CD8-positive, alpha-beta memory T cell (primary cell): ENCODE results near the gene LUZP2. TPM values are rescaled to one million over a fixed set of nuclear protein-coding genes. Genes with fewer than 3 reads are reported as not detected.
"Not testable (repeated sequence)": the region's sequence is repeated elsewhere in the genome, so short reads cannot be mapped to it uniquely, and the experiment has no call there.

Source experiments
- CTCF ChIA-PET: fragments of 350-600 bp; sonication (Branson Sonifier 250); formaldehyde crosslinking; loops from one replicate; lab custom pipeline; 2021; ENCODE audit warnings: antibody characterized with exemption; lab: Charles Lee
- POLR2A ChIA-PET: fragments of 350-600 bp; sonication (Branson Sonifier 250); formaldehyde crosslinking; loops from one replicate; lab custom pipeline; 2021; ENCODE audit warnings: antibody characterized with exemption; lab: Charles Lee
- DNase-seq, 5 donors: peaks; one replicate each; pipeline versions ENCODE4 v3.0.0 to v3.0.0-alpha.2; 2020 to 2022; ENCODE audit warnings: mixed read lengths in 1 of 5
- H3K27ac ChIP-seq: one replicate; pipeline ENCODE4 v1.7.0; 2013; ENCODE audit warnings: low read depth, mild to moderate bottlenecking, low read length, moderate library complexity
- H3K27me3 ChIP-seq: 2 replicates; pipeline ENCODE4 v1.7.0; 2013; ENCODE audit warnings: low read length, mild to moderate bottlenecking; ENCODE audit not compliant: insufficient read depth, poor library complexity, severe bottlenecking
- H3K36me3 ChIP-seq: 2 replicates; pipeline ENCODE4 v1.7.0; 2013; ENCODE audit warnings: mild to moderate bottlenecking, low read length, moderate library complexity; ENCODE audit not compliant: insufficient read depth
- H3K4me1 ChIP-seq: 2 replicates; pipeline ENCODE4 v1.7.0; 2013; ENCODE audit warnings: mild to moderate bottlenecking, low read length, moderate library complexity; ENCODE audit not compliant: insufficient read depth
- H3K4me3 ChIP-seq: 2 replicates; pipeline ENCODE4 v1.7.0; 2013; ENCODE audit warnings: mild to moderate bottlenecking, low read length
- H3K9me3 ChIP-seq: 2 replicates; pipeline ENCODE4 v1.7.0; 2013; ENCODE audit warnings: mild to moderate bottlenecking, low read length
- H3K27ac Mint-ChIP-seq, 8 donors: one replicate each; pipeline ENCODE4 v1.8.0; 2020 to 2021; ENCODE audit warnings: mixed read lengths in 8 of 8, mild to moderate bottlenecking in 6 of 8, inconsistent platforms in 3 of 8, moderate library complexity in 3 of 8
- H3K27me3 Mint-ChIP-seq, 2 donors: one replicate each; pipeline ENCODE4 v1.8.0; 2020 to 2021; ENCODE audit warnings: mixed read lengths in 2 of 2, mild to moderate bottlenecking in 1 of 2, moderate library complexity in 1 of 2
- H3K36me3 Mint-ChIP-seq, 3 donors: one replicate each; pipeline ENCODE4 v1.8.0; 2020 to 2021; ENCODE audit warnings: mixed read lengths in 3 of 3, inconsistent platforms in 1 of 3, mild to moderate bottlenecking in 1 of 3
- H3K4me1 Mint-ChIP-seq, 3 donors: one replicate each; pipeline ENCODE4 v1.8.0; 2020 to 2021; ENCODE audit warnings: mixed read lengths in 3 of 3, inconsistent platforms in 1 of 3, mild to moderate bottlenecking in 1 of 3
- H3K4me3 Mint-ChIP-seq, 7 donors: one replicate each; pipeline ENCODE4 v1.8.0; 2020 to 2021; ENCODE audit warnings: mixed read lengths in 7 of 7, mild to moderate bottlenecking in 6 of 7, moderate library complexity in 4 of 7, inconsistent platforms in 2 of 7
- H3K9me3 Mint-ChIP-seq, 5 donors: one replicate each; pipeline ENCODE4 v1.8.0; 2020 to 2022; ENCODE audit warnings: mixed read lengths in 5 of 5, mild to moderate bottlenecking in 3 of 5, moderate library complexity in 2 of 5, inconsistent platforms in 1 of 5
- polyA plus RNA-seq: library from polyadenylated mRNA; unstranded; fragments of 300-500 nt; fragmentation: Illumina TruSeq; gene quantifications from one replicate; pipeline ENCODE4 v1.2.3, GENCODE V29; 2021
- total RNA-seq, 2 experiments: library from RNA; stranded (reverse); gene quantifications; one replicate each; pipeline ENCODE4 v1.2.3, GENCODE V29; 2021

LUZP2 gene
- total and polyA plus RNA-seq, 3 experiments from 2014 or later, result not detected

GRCh38 chr11:24993903-24994302 is 497.1 kb downstream of the LUZP2 start:
- H3K36me3 Mint-ChIP-seq, H3K4me3 ChIP-seq, DNase-seq, H3K4me1 Mint-ChIP-seq, H3K9me3 ChIP-seq, H3K27me3 ChIP-seq, H3K27ac ChIP-seq, H3K27me3 Mint-ChIP-seq, POLR2A ChIA-PET, H3K36me3 ChIP-seq, H3K4me1 ChIP-seq, H3K27ac Mint-ChIP-seq, H3K4me3 Mint-ChIP-seq, CTCF ChIA-PET: not testable (repeated sequence)
- H3K9me3 Mint-ChIP-seq, result peaks cover 0 to 17% (median 2%) of the 10 kb centered on the region in 5 donors

- H3K9me3 ChIP-seq, DNase-seq, H3K27me3 Mint-ChIP-seq, H3K4me1 ChIP-seq, H3K27me3 ChIP-seq, CTCF ChIA-PET, H3K4me1 Mint-ChIP-seq, POLR2A ChIA-PET, H3K27ac ChIP-seq, H3K4me3 ChIP-seq, H3K36me3 Mint-ChIP-seq, H3K4me3 Mint-ChIP-seq, H3K36me3 ChIP-seq, H3K27ac Mint-ChIP-seq: not testable (repeated sequence)
- peaks cover 0 to 14% (median 5%) of the 10 kb centered on the region in 5 donors for H3K9me3 Mint-ChIP-seq
These were observed 503.1 kb downstream of the LUZP2 start for GRCh38 chr11:24999929-25000328.

- Mint-ChIP-seq H3K36me3 (no peaks in the 10 kb centered on the region), H3K4me3 (no peak overlapping the region), H3K27me3 (no peaks in the 10 kb centered on the region), H3K9me3 (peaks cover 4 to 53% (median 5%) of the 10 kb centered on the region in 5 donors), H3K27ac (no peak overlapping the region), H3K4me1 (no peaks in the 10 kb centered on the region)
- Histone ChIP-seq H3K4me1 (no peaks in the 10 kb centered on the region), H3K4me3 (no peak overlapping the region), H3K36me3 (no peaks in the 10 kb centered on the region), H3K27ac (no peak overlapping the region), H3K9me3 (no peaks in the 10 kb centered on the region), H3K27me3 (no peaks in the 10 kb centered on the region)
- CTCF ChIA-PET, result no interaction called here
- POLR2A ChIA-PET, result no interaction called here
- DNase-seq, result no peak
These were observed 540.6 kb downstream of the LUZP2 start for GRCh38 chr11:25037431-25037830.

DNA sequence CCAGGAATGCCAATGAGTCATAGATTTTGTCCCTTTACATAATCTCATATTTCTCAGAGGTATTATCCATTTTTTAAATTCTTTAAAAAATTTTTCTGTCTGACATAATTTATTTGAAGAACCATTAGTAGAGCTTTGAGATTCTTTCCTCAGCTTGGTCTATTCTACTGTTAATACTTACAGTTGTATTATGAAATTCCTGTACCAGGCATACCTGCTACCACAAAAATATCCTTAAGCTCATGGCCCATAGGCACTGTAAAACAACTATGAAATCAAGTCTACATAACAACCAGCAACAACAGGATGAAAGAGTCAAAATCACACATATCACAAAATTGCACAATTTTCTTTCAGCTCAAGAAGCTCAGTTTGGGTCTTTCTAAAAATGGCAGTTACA is 541.3 kb downstream of the LUZP2 start:
- POLR2A ChIA-PET, result no interaction called here
- no peaks in the 10 kb centered on the region for H3K4me1 Mint-ChIP-seq
- H3K27ac ChIP-seq, result no peak overlapping the region

GRCh38 chr11:25039165-25039564 is 542.3 kb downstream of the LUZP2 start:
- no peak for DNase-seq
- Mint-ChIP-seq H3K4me1 (no peaks in the 10 kb centered on the region), H3K36me3 (no peaks in the 10 kb centered on the region), H3K9me3 (peaks cover 3 to 47% (median 5%) of the 10 kb centered on the region in 5 donors), H3K27me3 (no peaks in the 10 kb centered on the region), H3K27ac (no peak overlapping the region), H3K4me3 (no peak overlapping the region)
- no peaks in the 10 kb centered on the region for H3K9me3 ChIP-seq
- H3K27ac ChIP-seq, result no peak overlapping the region
- POLR2A ChIA-PET, result no interaction called here
- H3K36me3 ChIP-seq, result no peaks in the 10 kb centered on the region
- CTCF ChIA-PET, result no interaction called here
- no peaks in the 10 kb centered on the region for H3K27me3 ChIP-seq
- no peaks in the 10 kb centered on the region for H3K4me1 ChIP-seq
- no peak overlapping the region for H3K4me3 ChIP-seq

More for the DNA sequence above, 541.3 kb downstream of the LUZP2 start:
- Mint-ChIP-seq H3K27ac (no peak overlapping the region), H3K9me3 (peaks cover 4 to 53% (median 5%) of the 10 kb centered on the region in 5 donors), H3K4me3 (no peak overlapping the region), H3K27me3 (no peaks in the 10 kb centered on the region), H3K36me3 (no peaks in the 10 kb centered on the region)
- no peak for DNase-seq
- no peak overlapping the region for H3K4me3 ChIP-seq
- no peaks in the 10 kb centered on the region for H3K27me3 ChIP-seq
- H3K36me3 ChIP-seq, result no peaks in the 10 kb centered on the region
- no peaks in the 10 kb centered on the region for H3K9me3 ChIP-seq
- H3K4me1 ChIP-seq, result no peaks in the 10 kb centered on the region
- CTCF ChIA-PET, result no interaction called here

GRCh38 chr11:25048632-25049031 is 551.8 kb downstream of the LUZP2 start:
- Histone ChIP-seq H3K27me3 (no peaks in the 10 kb centered on the region), H3K4me1 (no peaks in the 10 kb centered on the region), H3K27ac (no peak overlapping the region), H3K4me3 (no peak overlapping the region), H3K36me3 (no peaks in the 10 kb centered on the region), H3K9me3 (no peaks in the 10 kb centered on the region)
- H3K27ac Mint-ChIP-seq, result no peak overlapping the region
- H3K9me3 Mint-ChIP-seq, result peaks cover 2 to 22% (median 7%) of the 10 kb centered on the region in 5 donors
- H3K4me3 Mint-ChIP-seq, result no peak overlapping the region
- no peaks in the 10 kb centered on the region for H3K27me3 Mint-ChIP-seq
- H3K36me3 Mint-ChIP-seq, result no peaks in the 10 kb centered on the region
- H3K4me1 Mint-ChIP-seq, result no peaks in the 10 kb centered on the region
- DNase-seq, result no peak
- CTCF ChIA-PET, result no interaction called here
- POLR2A ChIA-PET, result no interaction called here

DNA sequence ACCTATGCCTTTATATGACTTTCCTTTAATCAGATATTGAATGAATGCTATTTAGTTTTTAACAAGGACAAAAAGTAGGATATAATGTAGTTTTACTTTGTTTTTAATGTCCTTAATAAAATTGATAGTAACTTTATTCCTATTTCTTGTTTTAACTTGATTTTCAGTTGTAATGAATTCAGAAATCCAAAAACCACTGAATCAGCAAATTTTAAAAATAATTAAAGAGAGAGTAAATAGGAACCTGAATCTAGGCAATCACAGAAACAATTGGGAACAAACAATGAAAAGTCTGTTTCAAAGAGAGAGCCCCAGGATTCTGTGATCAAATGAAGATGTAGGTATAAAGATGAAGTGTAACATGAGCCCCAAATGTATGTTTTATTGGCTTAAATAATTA is 556.0 kb downstream of the LUZP2 start:
- ChIA-PET POLR2A (no interaction called here), CTCF (no interaction called here)
- no peaks in the 10 kb centered on the region for H3K36me3 ChIP-seq
- H3K9me3 Mint-ChIP-seq, result peaks cover 2 to 29% (median 5%) of the 10 kb centered on the region in 5 donors
- H3K4me3 Mint-ChIP-seq, result no peak overlapping the region
- no peak for DNase-seq
- H3K9me3 ChIP-seq, result no peaks in the 10 kb centered on the region
- no peaks in the 10 kb centered on the region for H3K27me3 ChIP-seq
- H3K27ac ChIP-seq, result no peak overlapping the region
- H3K27ac Mint-ChIP-seq, result no peak overlapping the region
- H3K4me3 ChIP-seq, result no peak overlapping the region
- H3K36me3 Mint-ChIP-seq, result no peaks in the 10 kb centered on the region
- H3K4me1 Mint-ChIP-seq, result no peaks in the 10 kb centered on the region
- no peaks in the 10 kb centered on the region for H3K27me3 Mint-ChIP-seq
- no peaks in the 10 kb centered on the region for H3K4me1 ChIP-seq

DNA sequence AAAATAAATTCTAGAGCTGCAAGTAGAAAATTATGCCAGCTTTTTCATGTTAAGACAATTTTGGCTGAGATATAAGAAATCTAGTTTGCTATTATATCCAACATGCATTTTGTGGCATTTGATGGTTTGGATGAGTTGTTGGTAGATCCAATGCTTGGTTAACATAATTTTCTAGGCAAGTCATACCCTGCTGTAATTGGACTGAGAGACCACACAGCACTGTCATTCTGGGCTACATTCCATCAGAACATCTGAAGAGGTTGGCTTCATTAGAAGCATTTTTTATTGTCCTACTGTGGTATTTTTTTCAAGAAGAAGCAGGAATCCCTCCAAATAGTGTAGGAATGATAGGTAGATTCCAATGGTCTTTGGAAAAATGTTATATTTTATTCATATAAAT is 561.0 kb downstream of the LUZP2 start:
- H3K4me1 ChIP-seq, result no peaks in the 10 kb centered on the region
- H3K27me3 ChIP-seq, result no peaks in the 10 kb centered on the region
- CTCF ChIA-PET, result no interaction called here
- no peak overlapping the region for H3K4me3 ChIP-seq
- no peaks in the 10 kb centered on the region for H3K36me3 ChIP-seq
- H3K4me1 Mint-ChIP-seq, result no peaks in the 10 kb centered on the region
- no peaks in the 10 kb centered on the region for H3K9me3 ChIP-seq
- H3K36me3 Mint-ChIP-seq, result no peaks in the 10 kb centered on the region
- no peak overlapping the region for H3K27ac Mint-ChIP-seq
- no peaks in the 10 kb centered on the region for H3K27me3 Mint-ChIP-seq
- H3K9me3 Mint-ChIP-seq, result peaks cover 2 to 28% (median 9%) of the 10 kb centered on the region in 5 donors
- no peak overlapping the region for H3K4me3 Mint-ChIP-seq
- no peak for DNase-seq
- POLR2A ChIA-PET, result no interaction called here
- no peak overlapping the region for H3K27ac ChIP-seq

- CTCF ChIA-PET, result no interaction called here
- Histone ChIP-seq H3K36me3 (no peaks in the 10 kb centered on the region), H3K4me1 (no peaks in the 10 kb centered on the region), H3K4me3 (no peak overlapping the region), H3K27ac (no peak overlapping the region), H3K9me3 (no peaks in the 10 kb centered on the region), H3K27me3 (no peaks in the 10 kb centered on the region)
- Mint-ChIP-seq H3K9me3 (peaks cover 13 to 29% (median 21%) of the 10 kb centered on the region in 5 donors), H3K36me3 (no peaks in the 10 kb centered on the region), H3K27me3 (no peaks in the 10 kb centered on the region), H3K4me1 (no peaks in the 10 kb centered on the region), H3K4me3 (no peak overlapping the region), H3K27ac (no peak overlapping the region)
- POLR2A ChIA-PET, result no interaction called here
- no peak for DNase-seq
These were observed 568.9 kb downstream of the LUZP2 start for GRCh38 chr11:25065746-25066145.
